SK-N-MC (cell line): ENCODE measurements around the gene SNX14.

Source experiments
- EZH2 ChIP-seq: fragments of 200-600 bp; sonication (generic); IDR thresholded peaks from one replicate; pipeline ENCODE4 v1.6.1; 2017; ENCODE audit warnings: antibody characterized with exemption
- FOXP2 ChIP-seq: optimal IDR thresholded peaks from 2 replicates; pipeline ENCODE3; 2011; ENCODE audit warnings: mild to moderate bottlenecking, moderate library complexity; ENCODE audit not compliant: insufficient read depth; ENCODE audit errors: extremely low read length, control extremely low read depth
- POLR2AphosphoS5 ChIP-seq: IDR thresholded peaks from 2 replicates; pipeline ENCODE4 v1.6.1; 2012; ENCODE audit warnings: mild to moderate bottlenecking, low read depth, low read length, borderline replicate concordance

- TF ChIP-seq POLR2AphosphoS5: no peak
- TF ChIP-seq EZH2: no peak
- TF ChIP-seq FOXP2: no peak
Measured at GRCh38 chr6:85628353-85628752, 34.7 kb upstream of the SNX14 start.
